Testis (tissue), 3 donors: ENCODE data around the gene SMPDL3A. TPM values are rescaled to one million over a fixed set of nuclear protein-coding genes. Genes with fewer than 3 reads are reported as not detected.

Experiments used
- DNase-seq: peaks from one replicate; pipeline ENCODE4 v3.0.0-alpha.2; 2019
- H3K27ac ChIP-seq, 2 donors: fragments of 200-600 bp; sonication (generic); one replicate each; pipeline ENCODE4 v1.5.1; 2019
- H3K27me3 ChIP-seq: fragments of 200-600 bp; sonication (generic); one replicate; pipeline ENCODE4 v1.5.1; 2019
- H3K36me3 ChIP-seq: fragments of 200-600 bp; sonication (generic); one replicate; pipeline ENCODE4 v1.5.1; 2017; ENCODE audit warnings: low read depth; ENCODE audit errors: missing control alignments
- H3K4me1 ChIP-seq: fragments of 200-600 bp; sonication (generic); one replicate; pipeline ENCODE4 v1.5.1; 2019
- H3K4me3 ChIP-seq, 2 donors: fragments of 200-600 bp; sonication (generic); one replicate each; pipeline ENCODE4 v1.5.1; 2017 to 2019
- H3K9me3 ChIP-seq: fragments of 200-600 bp; sonication (generic); one replicate; pipeline ENCODE4 v1.5.1; 2017
- POLR2A ChIP-seq: fragments of 450-650 bp; IDR thresholded peaks from one replicate; pipeline ENCODE4 v1.6.1; 2017; ENCODE audit warnings: antibody characterized with exemption, mild to moderate bottlenecking, moderate library complexity
- WGBS, 2 donors: methylation state at CpG; one replicate each; pipeline ENCODE4 v1.1.5; 2018; 5-methylcytosine and 5-hydroxymethylcytosine counted together
- intact Hi-C: fragments of 100-400 bp; cut with DNase I; formaldehyde crosslinking; loops from one replicate; pipeline ENCODE4 v1.15.1; 2023; ENCODE audit warnings: low total_unique reads
- polyA plus RNA-seq: library from polyadenylated mRNA; stranded (reverse); fragments of 350-450 nt; fragmentation: Illumina TruSeq; extraction: RNeasy Lipid Tissue Mini Kit (QIAGEN cat#74804); gene quantifications from one replicate; pipeline ENCODE4 v1.2.3, GENCODE V29; 2014; ENCODE audit warnings: low read depth, low replicate concordance; ENCODE audit not compliant: insufficient read depth
- total RNA-seq, 2 donors: library from RNA; depleted of rRNA; stranded (reverse); fragments of >200 nt; gene quantifications; one replicate each; pipeline ENCODE4 v1.2.3, GENCODE V29; 2016
- TF ChIP-seq, protein P1 (sequence below), 3 experiments: fragments of 450-650 bp in 2 of 3; fragments of 200-600 bp in 1 of 3; sonication (generic) in 1 of 3; IDR thresholded peaks; one replicate each; pipeline ENCODE4 v1.5.1; 2016 to 2019; ENCODE audit warnings: antibody characterized with exemption in 3 of 3, mild to moderate bottlenecking in 2 of 3, moderate library complexity in 1 of 3

SMPDL3A gene
- total and polyA plus RNA-seq, 3 donors from 2014 or later: 3.6 to 3.9 (median 3.9) TPM

GRCh38 chr6:122790423-122791309 lies 1.6 kb downstream of the SMPDL3A start:
- H3K36me3 ChIP-seq: no peaks in the 10 kb centered on the region
- H3K9me3 ChIP-seq: no peaks in the 10 kb centered on the region
- no peak for TF ChIP-seq POLR2A
- TF ChIP-seq, protein P1, sequence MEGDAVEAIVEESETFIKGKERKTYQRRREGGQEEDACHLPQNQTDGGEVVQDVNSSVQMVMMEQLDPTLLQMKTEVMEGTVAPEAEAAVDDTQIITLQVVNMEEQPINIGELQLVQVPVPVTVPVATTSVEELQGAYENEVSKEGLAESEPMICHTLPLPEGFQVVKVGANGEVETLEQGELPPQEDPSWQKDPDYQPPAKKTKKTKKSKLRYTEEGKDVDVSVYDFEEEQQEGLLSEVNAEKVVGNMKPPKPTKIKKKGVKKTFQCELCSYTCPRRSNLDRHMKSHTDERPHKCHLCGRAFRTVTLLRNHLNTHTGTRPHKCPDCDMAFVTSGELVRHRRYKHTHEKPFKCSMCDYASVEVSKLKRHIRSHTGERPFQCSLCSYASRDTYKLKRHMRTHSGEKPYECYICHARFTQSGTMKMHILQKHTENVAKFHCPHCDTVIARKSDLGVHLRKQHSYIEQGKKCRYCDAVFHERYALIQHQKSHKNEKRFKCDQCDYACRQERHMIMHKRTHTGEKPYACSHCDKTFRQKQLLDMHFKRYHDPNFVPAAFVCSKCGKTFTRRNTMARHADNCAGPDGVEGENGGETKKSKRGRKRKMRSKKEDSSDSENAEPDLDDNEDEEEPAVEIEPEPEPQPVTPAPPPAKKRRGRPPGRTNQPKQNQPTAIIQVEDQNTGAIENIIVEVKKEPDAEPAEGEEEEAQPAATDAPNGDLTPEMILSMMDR (IDR thresholded peaks at IDR 0.05): no peak
- peaks cover 6% of the 10 kb centered on the region for H3K4me1 ChIP-seq
- DNase-seq: no peak
- intact Hi-C loops: no loop called here
- H3K27me3 ChIP-seq: no peaks in the 10 kb centered on the region
- peak overlapping the region; percentile 94 to 95 for H3K27ac ChIP-seq
- H3K4me3 ChIP-seq: peak overlapping the region; percentile 73 to 82
- 36 to 45% methylated on average over 14 of the region's 14 CpGs for WGBS, 2 donors

DNA sequence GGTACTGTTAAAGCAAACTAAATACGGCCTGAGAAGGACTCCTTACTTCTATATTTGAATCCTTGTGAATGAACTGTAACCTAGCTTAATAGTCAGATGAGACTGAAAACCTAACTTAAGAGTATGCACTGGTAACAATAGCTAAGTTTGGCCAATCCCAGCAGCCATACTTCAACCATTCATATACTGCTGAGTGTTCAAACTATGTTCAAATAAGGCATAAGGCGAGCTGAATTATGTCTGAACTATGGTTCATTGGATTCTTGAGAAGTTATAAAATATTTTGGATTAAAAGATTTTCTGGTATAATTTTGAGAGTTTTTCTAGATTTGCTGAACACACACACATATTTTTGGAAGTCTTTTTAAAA lies 2.2 kb downstream of the SMPDL3A start:
- no peaks in the 10 kb centered on the region for H3K36me3 ChIP-seq
- TF ChIP-seq, protein P1 (IDR thresholded peaks at IDR 0.05): no peak
- TF ChIP-seq POLR2A: no peak
- intact Hi-C loops: no loop called here
- 75 to 77% methylated on average over 2 of the region's 2 CpGs for WGBS, 2 donors
- no peaks in the 10 kb centered on the region for H3K27me3 ChIP-seq
- H3K4me1 ChIP-seq: peaks cover 6% of the 10 kb centered on the region
- no peaks in the 10 kb centered on the region for H3K9me3 ChIP-seq
- H3K4me3 ChIP-seq: no peak overlapping the region
- H3K27ac ChIP-seq: no peak overlapping the region
- DNase-seq: no peak

GRCh38 chr6:122792766-122793165 lies 3.7 kb downstream of the SMPDL3A start:
- 56 to 66% methylated on average over 2 of the region's 2 CpGs for WGBS, 2 donors

GRCh38 chr6:122797537-122797936 lies 8.5 kb downstream of the SMPDL3A start:
- no peak for DNase-seq
- H3K4me1 ChIP-seq: no peaks in the 10 kb centered on the region
- TF ChIP-seq POLR2A: no peak
- TF ChIP-seq, protein P1 (IDR thresholded peaks at IDR 0.05): no peak
- 94 to 97% methylated on average over 3 of the region's 3 CpGs for WGBS, 2 donors
- H3K36me3 ChIP-seq: no peaks in the 10 kb centered on the region
- no peaks in the 10 kb centered on the region for H3K9me3 ChIP-seq
- intact Hi-C loops: no loop called here
- no peaks in the 10 kb centered on the region for H3K27me3 ChIP-seq
- H3K4me3 ChIP-seq: no peak overlapping the region
- H3K27ac ChIP-seq: no peak overlapping the region

More at GRCh38 chr6:122792766-122793165, 3.7 kb downstream of the SMPDL3A start:
- no peak for DNase-seq
- H3K4me3 ChIP-seq: no peak overlapping the region
- no peak overlapping the region for H3K27ac ChIP-seq
- no peaks in the 10 kb centered on the region for H3K36me3 ChIP-seq
- no peaks in the 10 kb centered on the region for H3K27me3 ChIP-seq
- TF ChIP-seq, protein P1 (IDR thresholded peaks at IDR 0.05): no peak
- TF ChIP-seq POLR2A: no peak
- no peaks in the 10 kb centered on the region for H3K9me3 ChIP-seq
- intact Hi-C loops: no loop called here
- peaks cover 6% of the 10 kb centered on the region for H3K4me1 ChIP-seq
